Astrocyte (in vitro differentiated cells and primary cell): Measurements from ENCODE around the gene ANKRD7. TPM values are rescaled to one million over a fixed set of nuclear protein-coding genes. Genes with fewer than 3 reads are reported as not detected.

Source experiments
- DNase-seq: peaks from one replicate; pipeline ENCODE4 v3.0.0-alpha.2; 2010; ENCODE audit warnings: low read depth
- FAIRE-seq: peaks from 2 replicates; lab custom pipeline; 2011; peaks lifted over from hg19 to GRCh38; lab: Jason Lieb, UNC
- H2AFZ ChIP-seq: 2 replicates; pipeline ENCODE4 v1.6.0; 2012; ENCODE audit warnings: low read depth, low read length, inconsistent platforms
- H3K27ac ChIP-seq: 2 replicates; pipeline ENCODE4 v1.5.1; 2011; ENCODE audit warnings: low read depth, low read length, inconsistent platforms
- H3K27me3 ChIP-seq: 2 replicates; pipeline ENCODE4 v1.6.0; 2011; ENCODE audit warnings: low read length, inconsistent platforms; ENCODE audit not compliant: insufficient read depth
- H3K36me3 ChIP-seq: 2 replicates; pipeline ENCODE4 v1.5.1; 2011; ENCODE audit warnings: low read length, inconsistent platforms; ENCODE audit not compliant: insufficient read depth
- H3K4me1 ChIP-seq: 2 replicates; pipeline ENCODE4 v1.5.1; 2011; ENCODE audit warnings: low read length, inconsistent platforms; ENCODE audit not compliant: insufficient read depth
- H3K4me2 ChIP-seq: 2 replicates; pipeline ENCODE4 v1.6.0; 2012; ENCODE audit warnings: low read length, inconsistent platforms
- H3K4me3 ChIP-seq: 2 replicates; pipeline ENCODE4 v1.5.1; 2011; ENCODE audit warnings: low read depth, mild to moderate bottlenecking, low read length, inconsistent platforms; ENCODE audit not compliant: insufficient read depth
- H3K79me2 ChIP-seq: 2 replicates; pipeline ENCODE4 v1.6.0; 2012; ENCODE audit warnings: mild to moderate bottlenecking, low read length, inconsistent platforms; ENCODE audit not compliant: insufficient read depth
- H3K9ac ChIP-seq: 2 replicates; pipeline ENCODE4 v1.6.0; 2012; ENCODE audit warnings: mild to moderate bottlenecking, low read length, inconsistent platforms
- H3K9me3 ChIP-seq: 2 replicates; pipeline ENCODE4 v1.5.1; 2012; ENCODE audit warnings: low read depth, mild to moderate bottlenecking, low read length, inconsistent platforms; ENCODE audit not compliant: insufficient read depth
- H4K20me1 ChIP-seq: 2 replicates; pipeline ENCODE4 v1.6.0; 2012; ENCODE audit warnings: low read length, inconsistent platforms; ENCODE audit not compliant: insufficient read depth
- H3K27ac Mint-ChIP-seq: one replicate; pipeline ENCODE4 v1.8.0; 2021; ENCODE audit warnings: mild to moderate bottlenecking, mixed read lengths; ENCODE audit not compliant: unreplicated experiment
- H3K27me3 Mint-ChIP-seq: one replicate; pipeline ENCODE4 v1.8.0; 2021; ENCODE audit warnings: low read depth, mixed read lengths; ENCODE audit not compliant: unreplicated experiment
- H3K36me3 Mint-ChIP-seq: one replicate; pipeline ENCODE4 v1.8.0; 2021; ENCODE audit warnings: low read depth, mixed read lengths; ENCODE audit not compliant: unreplicated experiment
- H3K4me1 Mint-ChIP-seq: one replicate; pipeline ENCODE4 v1.8.0; 2021; ENCODE audit warnings: low read depth, mixed read lengths; ENCODE audit not compliant: unreplicated experiment
- H3K4me3 Mint-ChIP-seq: one replicate; pipeline ENCODE4 v1.8.0; 2021; ENCODE audit warnings: mild to moderate bottlenecking, moderate library complexity, mixed read lengths; ENCODE audit not compliant: unreplicated experiment
- H3K9me3 Mint-ChIP-seq: one replicate; pipeline ENCODE4 v1.8.0; 2021; ENCODE audit warnings: mild to moderate bottlenecking, mixed read lengths; ENCODE audit not compliant: unreplicated experiment
- EZH2 ChIP-seq: IDR thresholded peaks from 2 replicates; pipeline ENCODE4 v1.6.1; 2012; ENCODE audit warnings: mild to moderate bottlenecking, low read length, inconsistent platforms; ENCODE audit not compliant: insufficient read depth
- total RNA-seq: library from RNA; stranded (reverse); gene quantifications from 2 replicates; pipeline ENCODE4 v1.2.1, GENCODE V29; 2021
- TF ChIP-seq, protein P1 (sequence below): IDR thresholded peaks from 2 replicates; pipeline ENCODE4 v1.5.1; 2011; ENCODE audit warnings: low read depth, mild to moderate bottlenecking, inconsistent platforms, low read length, moderate library complexity; ENCODE audit not compliant: insufficient read depth

The ANKRD7 gene
- total RNA-seq, 1 donor from 2014 or later: 0.41 TPM

GRCh38 chr7:118280319-118281012 lies 56.0 kb downstream of the ANKRD7 start:
- peaks cover 13% of the 10 kb centered on the region for H3K27me3 Mint-ChIP-seq
- Histone ChIP-seq H3K79me2 (no peaks in the 10 kb centered on the region), H3K36me3 (no peaks in the 10 kb centered on the region), H3K27ac (no peak overlapping the region), H2AFZ (no peak overlapping the region), H3K9me3 (no peaks in the 10 kb centered on the region), H3K27me3 (no peaks in the 10 kb centered on the region), H3K9ac (no peak overlapping the region), H3K4me3 (no peak overlapping the region), H3K4me1 (no peaks in the 10 kb centered on the region), H3K4me2 (peak overlapping the region; percentile 30), H4K20me1 (no peaks in the 10 kb centered on the region)
- H3K27ac Mint-ChIP-seq: no peak overlapping the region
- TF ChIP-seq, protein P1, sequence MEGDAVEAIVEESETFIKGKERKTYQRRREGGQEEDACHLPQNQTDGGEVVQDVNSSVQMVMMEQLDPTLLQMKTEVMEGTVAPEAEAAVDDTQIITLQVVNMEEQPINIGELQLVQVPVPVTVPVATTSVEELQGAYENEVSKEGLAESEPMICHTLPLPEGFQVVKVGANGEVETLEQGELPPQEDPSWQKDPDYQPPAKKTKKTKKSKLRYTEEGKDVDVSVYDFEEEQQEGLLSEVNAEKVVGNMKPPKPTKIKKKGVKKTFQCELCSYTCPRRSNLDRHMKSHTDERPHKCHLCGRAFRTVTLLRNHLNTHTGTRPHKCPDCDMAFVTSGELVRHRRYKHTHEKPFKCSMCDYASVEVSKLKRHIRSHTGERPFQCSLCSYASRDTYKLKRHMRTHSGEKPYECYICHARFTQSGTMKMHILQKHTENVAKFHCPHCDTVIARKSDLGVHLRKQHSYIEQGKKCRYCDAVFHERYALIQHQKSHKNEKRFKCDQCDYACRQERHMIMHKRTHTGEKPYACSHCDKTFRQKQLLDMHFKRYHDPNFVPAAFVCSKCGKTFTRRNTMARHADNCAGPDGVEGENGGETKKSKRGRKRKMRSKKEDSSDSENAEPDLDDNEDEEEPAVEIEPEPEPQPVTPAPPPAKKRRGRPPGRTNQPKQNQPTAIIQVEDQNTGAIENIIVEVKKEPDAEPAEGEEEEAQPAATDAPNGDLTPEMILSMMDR: no peak
- no peak for TF ChIP-seq EZH2
- H3K4me3 Mint-ChIP-seq: no peak overlapping the region
- FAIRE-seq: no peak
- no peaks in the 10 kb centered on the region for H3K9me3 Mint-ChIP-seq
- peaks cover 5% of the 10 kb centered on the region for H3K4me1 Mint-ChIP-seq
- no peak for DNase-seq
- no peaks in the 10 kb centered on the region for H3K36me3 Mint-ChIP-seq

DNA sequence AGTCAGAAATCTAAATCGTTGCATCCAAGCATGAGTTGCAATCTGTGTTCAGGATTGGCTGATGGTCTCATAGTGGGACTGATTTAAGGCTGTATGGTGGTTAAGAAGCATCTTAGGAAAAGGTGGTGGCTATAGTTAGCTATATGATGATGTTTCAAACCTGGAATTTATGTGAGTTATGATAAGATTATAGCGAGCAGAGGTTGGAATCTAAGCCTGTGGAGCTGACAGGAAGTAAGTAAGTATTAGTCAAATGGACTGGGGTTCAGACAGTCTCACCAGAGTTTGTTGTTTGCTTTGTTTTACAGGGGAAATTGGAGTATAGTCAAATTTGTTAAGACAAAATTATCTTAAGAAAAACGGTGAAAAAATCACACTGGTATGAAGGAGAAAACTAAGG lies 56.7 kb downstream of the ANKRD7 start:
- Mint-ChIP-seq H3K4me3 (no peak overlapping the region), H3K27ac (no peak overlapping the region), H3K27me3 (peaks cover 13% of the 10 kb centered on the region), H3K36me3 (no peaks in the 10 kb centered on the region), H3K4me1 (peaks cover 5% of the 10 kb centered on the region), H3K9me3 (no peaks in the 10 kb centered on the region)
- Histone ChIP-seq H3K36me3 (no peaks in the 10 kb centered on the region), H3K4me3 (no peak overlapping the region), H3K79me2 (no peaks in the 10 kb centered on the region), H3K4me2 (peak overlapping the region; percentile 1), H3K9ac (no peak overlapping the region), H3K27me3 (no peaks in the 10 kb centered on the region), H3K9me3 (no peaks in the 10 kb centered on the region), H4K20me1 (no peaks in the 10 kb centered on the region), H2AFZ (no peak overlapping the region), H3K27ac (no peak overlapping the region), H3K4me1 (no peaks in the 10 kb centered on the region)
- no peak for TF ChIP-seq EZH2
- TF ChIP-seq, protein P1: no peak
- no peak for FAIRE-seq
- DNase-seq: no peak

DNA sequence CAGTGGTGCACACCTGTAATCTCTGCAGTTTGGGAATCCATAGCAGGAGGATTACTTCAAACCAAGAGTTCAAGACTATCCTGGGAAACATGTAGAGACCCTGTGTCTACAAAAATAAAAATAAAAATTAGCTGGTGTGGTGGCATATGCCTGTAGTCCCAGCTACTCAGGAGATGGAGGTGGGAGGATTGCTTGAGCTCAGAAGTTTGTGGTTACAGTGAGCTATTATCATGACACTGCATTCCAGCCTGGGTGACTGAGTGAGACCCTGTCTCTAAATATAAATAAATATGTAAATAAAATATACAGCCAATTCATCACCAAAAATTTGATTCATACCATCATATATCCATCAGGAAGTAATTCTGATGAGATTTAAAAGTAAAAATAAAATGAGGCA lies 60.9 kb downstream of the ANKRD7 start:
- DNase-seq (no peak), FAIRE-seq (no peak)
- Mint-ChIP-seq H3K9me3 (peaks cover 4% of the 10 kb centered on the region), H3K4me1 (peaks cover 7% of the 10 kb centered on the region), H3K27me3 (peaks cover 9% of the 10 kb centered on the region), H3K4me3 (no peak overlapping the region), H3K36me3 (no peaks in the 10 kb centered on the region), H3K27ac (no peak overlapping the region)
- Histone ChIP-seq H3K9me3 (no peaks in the 10 kb centered on the region), H2AFZ (no peak overlapping the region), H3K9ac (no peak overlapping the region), H3K4me2 (no peak overlapping the region), H4K20me1 (no peaks in the 10 kb centered on the region), H3K36me3 (no peaks in the 10 kb centered on the region), H3K4me1 (no peaks in the 10 kb centered on the region), H3K4me3 (no peak overlapping the region), H3K27ac (no peak overlapping the region), H3K27me3 (no peaks in the 10 kb centered on the region), H3K79me2 (no peaks in the 10 kb centered on the region)
- TF ChIP-seq EZH2: no peak
- TF ChIP-seq, protein P1: no peak
